Activated naive CD4-positive, alpha-beta T cell treated with Interleukin-2 at 50 U/mL for 16 hours (primary cell): ENCODE results near the gene PRKD2.
A peak's percentile ranks its signal among the peaks of the same experiment; 100 is the strongest.

ENCODE experiments used
- DNase-seq: peaks from one replicate; pipeline ENCODE4 v3.0.0-alpha.2; 2020

PRKD2 gene

DNA sequence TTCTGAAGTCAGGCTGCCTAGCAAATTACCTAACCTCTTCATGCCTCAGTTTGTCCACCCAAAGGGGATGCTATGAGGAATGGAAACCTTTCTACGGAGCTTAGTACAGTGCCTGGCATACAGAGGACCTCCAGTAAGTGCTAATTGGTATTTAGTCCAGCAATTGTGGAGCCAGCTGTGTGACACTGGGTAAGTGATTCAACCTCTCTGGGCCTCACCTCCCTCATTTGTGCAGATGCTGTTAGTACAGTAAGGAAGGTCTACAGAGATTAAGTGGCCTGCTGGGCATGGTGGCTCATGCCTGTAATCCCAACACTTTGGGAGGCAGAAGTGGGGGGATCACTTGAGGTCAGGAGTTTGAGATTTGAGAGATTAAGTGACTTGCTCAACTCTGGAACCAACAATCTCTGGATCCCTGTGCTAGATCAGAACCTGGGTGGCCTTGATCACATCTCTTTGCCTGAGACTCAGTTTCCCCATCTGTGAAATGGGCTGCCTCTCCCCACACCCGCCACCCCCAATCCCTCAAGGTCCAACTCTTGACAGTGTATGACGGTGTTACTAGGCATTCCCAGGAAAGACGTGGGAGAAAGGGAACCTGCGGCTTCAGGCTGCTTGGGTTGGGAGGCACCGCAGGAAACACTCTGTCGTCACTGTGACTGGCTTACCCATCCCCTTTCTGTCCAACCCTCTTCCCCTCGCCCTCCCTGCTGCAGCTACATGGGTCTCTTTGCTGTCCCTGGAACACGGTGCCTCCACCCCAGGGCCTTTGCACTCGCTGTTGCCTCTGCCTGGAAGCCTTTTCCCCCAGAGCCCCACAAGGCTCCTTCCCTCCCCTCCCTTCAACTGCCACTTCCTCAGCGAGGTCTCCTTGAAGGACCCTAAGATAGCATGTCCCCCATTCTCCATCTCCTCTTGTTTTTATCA lies 18.3 kb downstream of the PRKD2 start:
- no peak for DNase-seq

DNA sequence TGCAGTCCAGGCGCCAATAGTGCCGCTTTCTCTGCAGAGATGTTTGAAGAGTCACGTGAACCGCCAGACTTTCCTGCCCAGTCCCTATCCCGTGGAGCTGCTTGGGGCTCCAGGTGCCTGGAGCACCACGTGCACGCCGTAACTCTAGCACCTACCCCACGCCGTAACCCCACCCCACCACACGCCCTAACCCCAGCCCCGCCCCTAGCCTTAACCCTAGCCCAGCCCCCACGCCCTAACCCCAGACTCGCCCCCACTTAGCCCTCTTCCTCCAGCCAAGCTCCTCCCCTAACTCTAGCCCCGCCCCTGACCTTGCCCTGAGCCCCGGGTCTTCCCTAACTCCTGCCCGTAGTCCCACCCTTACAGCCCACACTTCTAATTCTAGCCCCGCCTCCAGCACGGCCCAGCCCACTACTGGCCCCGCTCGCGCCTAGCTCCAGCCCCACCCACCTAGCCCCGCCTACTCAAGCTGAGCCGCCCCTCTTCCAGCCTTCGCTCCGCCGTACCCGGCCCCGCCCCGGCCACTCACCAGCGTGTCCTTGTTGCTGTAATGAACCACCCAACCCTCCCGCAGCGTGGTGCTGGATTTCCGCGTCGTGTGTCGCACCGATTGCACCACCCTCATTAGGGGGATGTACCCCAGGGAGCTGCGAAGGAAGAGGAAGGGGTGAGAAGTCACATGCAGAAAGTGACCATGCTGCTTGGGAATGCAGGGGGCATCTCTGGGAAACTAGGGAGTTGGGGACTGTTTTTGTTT lies 19.5 kb downstream of the PRKD2 start:
- no peak for DNase-seq

DNA sequence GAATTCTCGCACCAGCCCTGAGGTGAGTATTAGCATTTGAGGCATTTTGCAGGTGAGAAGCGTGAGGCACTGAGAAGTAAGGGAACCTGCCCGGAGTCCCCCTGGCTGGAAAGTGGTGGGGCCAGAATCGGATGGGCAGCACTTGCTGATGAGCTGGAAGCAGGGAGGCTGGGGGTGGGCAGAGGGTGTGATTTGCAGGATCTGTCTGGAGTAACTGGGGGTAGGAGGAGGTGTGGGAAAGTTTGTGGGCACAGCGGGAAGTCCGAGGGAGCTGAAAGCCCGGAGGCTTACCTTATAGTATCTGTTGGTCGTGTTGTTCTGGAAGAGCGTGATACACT lies 20.1 kb downstream of the PRKD2 start:
- DNase-seq, result no peak

DNA sequence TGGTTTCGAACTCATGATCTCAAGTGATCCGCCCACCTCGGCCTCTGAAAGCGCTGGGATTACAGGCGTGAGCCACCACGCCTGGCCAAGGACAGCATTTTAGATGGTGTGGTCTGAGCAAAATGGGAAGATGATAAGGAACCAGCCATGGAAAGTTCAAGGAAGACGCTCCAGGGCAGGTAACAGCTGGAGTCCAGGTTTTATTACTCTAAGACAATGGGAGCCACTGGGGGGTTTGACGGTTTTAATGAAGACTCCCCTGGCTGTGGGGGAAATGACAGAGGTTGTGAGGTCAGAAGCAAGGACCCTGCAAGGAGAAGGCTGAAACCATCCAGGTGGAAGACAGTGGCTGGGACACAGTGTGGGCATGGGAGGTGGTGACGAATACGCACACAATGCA lies 20.9 kb downstream of the PRKD2 start:
- no peak for DNase-seq

DNA sequence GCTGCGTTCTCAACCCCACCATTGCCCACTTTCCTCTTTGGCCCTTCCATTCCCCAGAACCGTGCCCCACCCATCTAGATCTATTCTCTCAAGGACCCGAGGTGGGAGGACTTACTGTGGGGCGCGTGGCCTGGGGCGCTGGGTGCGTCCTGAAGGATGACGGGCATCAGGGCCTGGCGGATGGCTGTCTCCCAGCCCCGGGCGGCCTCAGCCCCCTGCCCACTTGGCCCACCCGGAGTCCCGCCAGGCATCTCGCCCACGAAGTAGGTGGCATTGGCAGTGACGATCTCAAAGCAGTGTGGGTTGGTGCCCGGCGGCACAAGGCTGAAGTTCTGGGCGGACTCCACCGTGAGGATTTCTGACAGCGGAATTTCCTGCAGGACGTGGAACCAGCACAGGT lies 23.2 kb downstream of the PRKD2 start:
- no peak for DNase-seq

DNA sequence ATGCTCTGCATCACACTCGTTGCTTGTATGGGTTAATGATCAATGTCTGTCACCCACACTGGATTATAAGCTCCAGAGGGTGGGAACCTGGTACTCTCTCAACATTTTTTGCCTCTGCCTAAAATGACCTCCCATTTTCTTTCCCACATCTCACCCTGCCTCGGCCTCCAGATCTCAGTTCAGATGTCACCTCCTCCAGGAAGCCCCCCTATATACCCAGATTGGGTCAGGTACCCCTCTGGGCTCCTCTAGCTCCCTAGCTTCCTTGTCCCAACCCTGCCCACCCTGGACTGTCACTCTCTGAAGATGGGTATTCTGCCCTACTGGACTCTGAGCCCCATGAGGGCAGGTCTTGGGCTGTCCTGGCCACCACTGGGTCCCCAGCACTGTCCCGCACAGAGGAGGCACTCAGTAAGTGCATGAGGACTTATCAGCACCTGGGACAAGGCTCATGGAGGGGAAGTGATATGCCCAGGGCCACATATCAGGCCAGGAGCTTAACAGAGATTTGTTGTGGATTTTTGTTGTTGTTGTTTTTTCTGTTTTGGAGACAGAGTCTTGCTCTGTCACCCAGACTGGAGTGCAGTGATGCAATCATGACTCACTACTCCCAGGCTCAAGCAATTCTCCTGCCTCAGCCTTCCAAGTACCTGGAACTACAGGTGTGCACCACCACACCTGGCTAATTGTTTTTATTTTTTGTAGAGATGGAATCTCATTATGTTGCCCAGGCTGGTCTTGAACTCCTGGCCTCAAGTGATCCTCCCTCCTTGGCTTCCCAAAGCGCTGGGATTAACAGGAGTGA lies 23.8 kb downstream of the PRKD2 start:
- DNase-seq, result no peak

DNA sequence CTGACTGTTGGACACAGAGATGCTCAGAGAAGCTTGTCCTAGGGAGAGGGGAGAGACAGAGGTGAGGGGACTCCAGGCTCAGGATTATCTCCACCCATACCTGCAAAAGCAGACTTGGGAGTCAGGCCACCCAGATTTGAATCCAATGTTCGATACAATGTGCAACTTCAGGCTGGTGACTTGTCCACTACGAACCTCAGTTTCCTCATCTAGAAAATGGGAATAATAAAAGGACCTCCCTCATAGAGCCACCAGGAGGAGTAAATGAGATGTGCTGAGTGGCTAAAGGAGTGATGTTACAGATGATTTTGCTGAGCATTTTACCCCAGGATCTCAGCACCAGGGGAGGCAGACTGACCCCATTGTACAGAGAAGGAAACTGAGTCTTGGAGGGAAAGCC lies 25.0 kb downstream of the PRKD2 start:
- no peak for DNase-seq

DNA sequence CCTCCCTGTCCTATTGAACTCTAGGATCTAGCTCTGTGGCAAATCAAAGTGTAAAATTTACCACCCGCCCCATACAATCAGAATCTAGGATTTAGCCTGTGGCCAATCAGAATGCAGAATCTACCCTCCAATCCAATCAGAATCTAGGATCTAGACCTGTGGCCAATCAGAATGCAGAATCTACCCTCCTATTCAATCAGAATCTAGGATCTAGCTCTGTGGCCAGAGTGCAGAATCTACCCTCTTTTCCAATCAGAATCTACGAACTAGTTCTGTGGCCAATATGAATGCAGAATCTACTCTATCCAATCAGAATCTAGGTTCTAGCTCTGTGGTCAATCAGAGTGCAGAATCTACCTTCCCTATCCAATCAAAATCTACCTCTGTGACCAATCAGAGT lies 25.8 kb downstream of the PRKD2 start:
- DNase-seq, result no peak

DNA sequence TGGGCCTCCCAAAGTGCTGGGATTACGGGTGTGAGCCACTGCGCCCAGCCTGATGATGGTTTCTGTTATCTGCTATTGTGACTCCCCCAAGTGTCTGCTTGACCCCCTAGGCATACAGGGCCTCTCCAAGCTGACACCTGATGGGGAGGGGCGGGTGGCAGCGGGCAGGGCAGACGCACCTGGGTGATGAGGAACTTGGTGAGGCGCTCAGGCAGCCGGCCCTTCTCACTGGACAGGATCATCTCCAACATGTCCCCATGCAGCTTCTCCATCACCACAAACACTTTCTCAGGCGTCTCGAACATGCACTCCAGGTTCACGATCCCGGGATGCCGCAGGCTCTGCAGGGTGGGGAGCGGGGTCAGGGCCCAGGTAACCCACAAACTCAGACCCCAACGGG lies 27.6 kb downstream of the PRKD2 start:
- no peak for DNase-seq

DNA sequence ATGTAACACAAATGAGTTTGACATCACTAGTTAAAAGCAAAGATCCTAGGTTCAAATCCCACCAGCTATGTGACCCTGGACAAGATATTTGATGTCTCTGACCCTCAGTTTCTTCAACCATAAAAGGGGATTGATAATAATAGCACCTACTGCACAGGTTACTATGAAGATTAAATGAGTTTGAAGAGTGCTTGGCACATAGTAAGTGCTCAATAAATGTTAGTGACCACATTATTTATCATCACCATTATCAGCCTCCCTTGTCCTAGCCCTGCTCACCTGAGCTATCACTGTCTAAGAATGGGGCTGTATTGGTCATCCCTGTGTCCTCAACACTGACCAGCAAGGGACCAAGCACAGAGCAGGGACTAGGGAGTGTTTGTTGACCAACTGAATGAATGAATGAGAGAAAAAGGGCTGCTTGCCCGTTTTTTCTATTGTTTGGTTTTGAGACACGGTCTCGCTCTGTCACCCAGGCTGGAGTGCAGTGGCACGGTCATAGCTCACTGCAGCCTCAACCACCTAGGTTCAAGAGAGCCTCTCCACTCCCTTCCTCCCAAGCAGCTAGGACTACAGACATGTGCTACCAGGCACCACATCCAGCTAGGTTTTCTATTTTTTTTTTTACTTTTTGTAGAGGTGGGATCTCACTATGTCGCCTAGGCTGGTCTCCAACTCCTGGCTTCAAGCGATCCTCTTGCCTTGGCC lies 29.3 kb downstream of the PRKD2 start:
- DNase-seq, result no peak

DNA sequence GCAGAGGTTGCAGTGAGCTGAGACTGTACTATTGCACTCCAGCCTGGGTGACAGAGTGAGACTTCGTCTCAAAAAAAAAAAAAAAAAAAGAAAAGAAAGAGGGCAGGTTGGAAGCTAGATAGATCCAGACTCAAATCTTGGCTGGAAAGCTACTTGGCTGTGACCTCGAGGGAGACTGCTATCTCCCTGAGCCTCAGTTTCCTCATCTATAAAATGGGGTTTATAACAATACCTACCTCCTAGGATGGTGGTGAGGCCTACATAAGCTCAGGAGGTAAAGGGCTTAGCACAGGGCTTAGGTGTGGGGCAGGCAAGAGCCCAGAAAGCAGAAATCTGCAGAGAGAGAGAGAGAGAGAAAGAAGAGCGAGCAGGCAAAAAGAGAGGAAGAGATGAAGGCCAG lies 31.7 kb downstream of the PRKD2 start:
- DNase-seq, result no peak

DNA sequence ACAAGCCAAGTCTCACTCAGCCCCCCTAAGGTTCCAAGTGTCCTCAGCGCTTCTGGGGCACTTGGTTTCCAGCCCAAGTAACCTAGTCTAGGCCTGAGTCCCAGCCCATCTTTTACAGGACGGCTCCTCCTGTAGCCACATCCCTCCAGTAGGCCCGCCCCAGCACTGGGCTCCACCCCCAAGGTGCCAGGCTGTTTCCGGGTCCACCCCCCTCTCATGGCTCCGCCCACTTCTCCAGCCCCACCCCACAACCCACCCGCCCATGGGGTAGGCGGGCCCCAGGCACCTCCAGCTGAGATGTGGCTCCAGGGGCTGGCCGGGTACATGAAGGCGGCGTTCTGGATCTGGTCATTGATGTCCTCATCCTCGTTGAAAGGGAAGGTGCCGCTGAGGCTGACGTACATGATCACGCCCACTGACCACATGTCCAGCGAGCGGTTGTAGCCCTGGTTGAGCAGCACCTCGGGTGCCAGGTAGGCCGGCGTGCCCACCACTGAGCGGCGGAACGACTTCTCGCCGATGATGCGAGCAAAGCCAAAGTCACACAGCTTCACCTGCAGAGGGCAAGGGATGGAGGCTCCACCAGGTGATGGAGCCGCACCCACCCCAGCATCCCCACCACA lies 38.7 kb downstream of the PRKD2 start:
- peak; percentile 57 for DNase-seq

DNA sequence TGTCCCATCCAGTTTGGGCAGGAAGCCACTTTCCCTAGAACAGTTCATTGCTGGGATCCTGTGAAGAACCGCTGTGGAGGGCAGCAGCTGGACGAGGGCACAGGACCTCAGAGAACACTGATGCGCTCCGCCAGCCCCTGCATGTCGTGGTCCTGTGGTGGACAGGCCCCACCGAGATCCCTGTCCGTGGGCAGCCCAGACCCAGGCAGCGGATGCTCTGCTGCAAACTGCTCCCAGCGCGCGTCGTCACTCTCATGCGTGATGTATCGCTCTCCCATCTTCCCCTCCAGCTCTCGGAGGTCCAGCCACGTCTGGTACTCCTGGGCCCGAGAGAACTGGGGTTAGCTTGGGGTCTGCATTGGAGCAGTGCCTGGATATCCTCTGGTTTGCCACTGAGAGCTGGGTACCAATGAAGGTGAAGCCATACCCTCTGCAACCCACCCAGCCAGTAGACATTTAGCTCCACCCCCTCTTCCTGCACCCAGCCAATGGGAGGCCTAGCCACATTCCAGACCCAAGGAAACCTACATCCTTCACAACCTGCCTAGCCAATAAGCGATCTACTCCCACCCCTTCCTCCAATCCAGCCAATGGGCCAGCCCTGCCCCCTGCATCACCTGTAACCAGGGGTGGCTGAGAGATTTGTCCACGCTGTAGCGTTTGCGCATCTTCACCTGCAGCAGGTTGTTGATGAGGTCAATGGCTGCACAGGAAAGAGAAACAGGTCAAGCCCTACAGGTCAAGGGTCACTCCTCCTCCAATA lies 42.3 kb downstream of the PRKD2 start:
- DNase-seq, result no peak

DNA sequence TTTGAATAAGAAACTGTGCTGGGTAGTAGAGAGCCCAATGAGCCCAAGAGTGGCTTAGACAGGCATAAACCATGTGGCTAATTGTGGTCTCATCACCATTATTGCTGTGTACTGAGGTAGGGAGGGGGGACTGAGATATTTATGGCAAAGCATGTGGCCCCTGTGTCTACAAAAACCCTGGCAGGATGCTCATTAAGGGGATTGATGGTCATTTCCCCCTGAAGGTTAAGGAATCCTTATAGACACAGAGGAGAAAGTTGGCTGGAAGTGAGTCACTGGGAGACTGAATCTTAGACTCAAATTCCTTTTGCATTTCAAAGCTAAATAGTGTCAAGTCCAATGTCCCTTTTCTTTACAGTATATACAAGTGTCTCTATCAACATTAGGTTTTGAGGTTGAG lies 46.1 kb downstream of the PRKD2 start:
- no peak for DNase-seq

DNA sequence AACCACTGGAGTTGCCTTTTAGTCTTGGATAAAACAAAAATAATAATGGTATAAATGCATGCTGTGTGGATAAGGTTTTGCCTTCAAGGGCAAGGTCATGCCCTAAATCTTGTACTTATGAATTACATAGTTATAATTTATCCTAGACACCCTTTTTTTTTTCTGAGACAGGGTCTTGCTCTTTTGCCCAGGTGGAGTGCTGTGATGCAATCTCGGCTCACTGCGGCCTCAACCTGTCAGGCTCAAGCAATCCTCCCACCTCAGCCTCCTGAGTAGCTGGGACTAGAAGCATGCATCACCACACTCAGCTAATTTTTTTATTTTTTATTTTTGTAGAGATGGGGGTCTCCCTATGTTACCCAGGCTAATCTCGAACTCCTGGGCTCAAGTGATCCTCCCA lies 48.3 kb downstream of the PRKD2 start:
- no peak for DNase-seq

DNA sequence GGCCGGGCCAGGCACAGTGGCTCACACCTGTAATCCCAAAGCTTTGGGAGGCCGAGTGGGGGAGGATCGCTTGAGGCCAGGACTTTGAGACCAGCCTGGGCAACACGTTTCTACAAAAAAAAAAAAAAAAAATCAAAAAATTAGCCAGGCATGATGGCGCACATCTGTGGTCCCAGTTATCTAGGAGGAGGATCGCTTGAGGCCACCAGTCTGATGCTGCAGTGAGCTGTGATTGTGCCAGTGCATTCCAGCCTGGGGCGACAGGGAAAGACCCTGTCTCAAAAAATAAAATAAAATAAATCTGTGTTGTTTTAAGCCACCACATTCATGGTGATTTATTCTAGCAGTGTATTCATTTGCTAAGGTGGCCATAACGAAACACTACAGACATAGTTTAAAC lies 51.8 kb downstream of the PRKD2 start:
- no peak for DNase-seq

DNA sequence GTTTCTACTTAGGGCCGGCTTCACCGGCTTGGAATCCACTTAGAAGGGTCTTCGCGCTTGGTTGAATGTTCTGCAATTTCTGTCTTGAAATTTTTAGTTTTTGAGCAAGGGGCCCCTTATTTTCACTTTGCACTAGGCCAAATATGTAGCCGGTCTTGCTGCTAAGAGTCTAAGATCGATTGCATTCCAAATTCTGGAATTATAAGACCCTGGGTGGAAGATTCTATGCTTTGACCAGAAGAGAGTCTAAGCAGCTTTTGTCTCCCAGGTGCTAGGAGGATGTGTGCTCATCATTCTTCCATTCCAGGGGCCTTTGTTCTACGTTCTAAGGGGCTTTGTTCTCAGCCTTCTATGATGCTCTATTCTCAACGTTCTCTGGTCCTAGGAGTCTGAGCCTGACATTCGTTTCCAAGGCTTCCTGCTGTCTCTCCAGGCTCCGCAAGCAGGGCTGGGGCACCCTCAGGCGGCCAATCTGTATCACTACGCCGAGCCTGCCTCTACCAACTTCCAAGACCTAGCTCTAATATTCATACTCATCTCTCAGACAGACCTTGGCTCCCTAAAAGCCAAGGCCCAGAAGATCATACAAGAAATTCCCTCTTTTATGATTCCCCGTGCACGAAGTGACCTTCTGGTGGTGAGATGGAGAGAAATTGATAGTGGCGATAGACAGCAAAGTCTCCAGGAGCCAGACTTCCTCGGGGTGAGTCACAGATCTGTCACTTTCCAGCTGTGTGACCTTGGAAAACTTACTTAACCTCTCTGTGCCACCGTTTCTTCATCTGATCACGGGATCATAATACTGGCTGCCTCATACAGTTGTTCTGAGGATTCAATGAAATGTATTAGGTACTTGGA lies 55.0 kb downstream of the PRKD2 start:
- DNase-seq, result peak; percentile 76

DNA sequence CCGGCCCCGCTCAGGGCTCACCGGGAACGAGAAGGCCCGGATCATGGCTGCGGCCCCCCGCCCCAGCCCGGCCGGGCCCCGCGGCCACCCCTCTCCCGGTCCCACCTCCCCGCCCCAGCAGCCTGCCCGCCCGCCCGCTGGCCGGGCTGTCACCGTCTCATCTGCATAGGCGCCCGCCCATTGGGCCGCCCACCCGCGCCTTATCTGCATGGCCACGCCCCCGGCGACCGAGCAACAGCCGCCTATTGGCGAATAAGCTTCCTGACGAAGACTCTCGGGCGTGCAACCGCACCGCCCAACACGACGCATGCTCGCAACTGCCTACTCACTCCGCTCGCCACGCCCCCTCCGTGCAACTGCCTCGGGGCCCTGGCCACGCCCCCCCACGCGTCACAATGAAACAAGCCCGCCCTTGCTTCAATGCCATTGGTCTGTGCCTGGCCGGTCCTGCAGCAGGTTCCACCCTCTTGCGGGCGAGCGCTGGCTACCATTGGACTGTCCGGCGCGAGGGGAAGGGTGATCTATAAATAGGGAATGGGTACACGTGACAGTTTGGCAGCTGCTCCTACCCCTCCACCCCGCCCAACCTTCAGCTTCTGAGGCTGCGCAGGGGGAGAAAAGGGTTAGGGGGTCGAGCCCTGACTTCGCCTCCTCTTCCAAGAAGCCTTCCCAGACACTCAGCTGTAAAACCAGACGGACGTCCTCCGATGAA lies 55.7 kb downstream of the PRKD2 start, which contains the start of gene DACT3:
DACT3 (minus strand) TSS at position 163 of the 712 bp plus-strand sequence; CDS start at position 45, 118 bp downstream.
- DNase-seq, result peak; percentile 100

DNA sequence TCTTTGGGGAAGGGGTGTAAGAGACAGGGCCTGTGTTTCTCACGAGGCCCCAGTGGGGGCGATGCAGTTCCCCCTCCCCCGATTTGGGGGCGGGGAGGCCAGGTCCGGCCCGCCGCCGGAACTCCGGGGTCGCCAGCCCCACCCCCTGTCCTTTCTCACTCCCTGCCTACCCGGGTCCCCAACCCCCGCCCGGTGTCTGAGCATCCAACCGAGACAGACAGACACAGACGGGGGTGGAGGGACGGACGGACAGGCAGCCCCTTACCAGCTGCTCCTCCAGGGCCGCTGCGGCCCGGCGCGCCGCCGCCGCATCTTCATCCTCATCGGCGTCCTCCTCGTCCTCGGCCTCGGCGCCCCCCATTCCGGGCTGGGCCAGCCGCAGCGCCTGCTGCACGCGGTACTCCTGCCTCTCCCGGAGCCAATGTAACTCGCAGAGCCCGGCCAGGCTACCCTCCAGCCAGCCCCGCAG lies 56.3 kb downstream of the PRKD2 start:
- no peak for DNase-seq
